SK-N-SH treated with all-trans-retinoic acid at 6 μM for 48 hours (cell line): Measurements from ENCODE around the gene IL31.
"Not testable (repeated sequence)": the region's sequence is repeated elsewhere in the genome, so short reads cannot be mapped to it uniquely, and the experiment has no call there.

Source experiments
- ATAC-seq: fragments of 200-7000 bp; cut with Tn5 transposase; 3 replicates; pipeline ENCODE4 v1.9.1; 2020; ENCODE audit warnings: mild to moderate bottlenecking, moderate library complexity
- ARNTL ChIP-seq: fragments of 450-650 bp; formaldehyde crosslinking; IDR thresholded peaks from 2 replicates; pipeline ENCODE4 v1.5.0; 2020; ENCODE audit warnings: low read depth, mild to moderate bottlenecking, moderate library complexity, borderline replicate concordance
- BACH2 ChIP-seq: fragments of 250-450 bp; sonication (Bioruptor Pico); IDR thresholded peaks from 2 replicates; pipeline ENCODE4 v1.9.0; 2021; ENCODE audit warnings: mild to moderate bottlenecking, borderline replicate concordance
- CSDC2 ChIP-seq: fragments of 250-450 bp; sonication (Bioruptor Pico); IDR thresholded peaks from 2 replicates; pipeline ENCODE4 v1.5.0; 2020; ENCODE audit warnings: mild to moderate bottlenecking, moderate library complexity
- GLIS3 ChIP-seq: fragments of 250-450 bp; sonication (Bioruptor Pico); IDR thresholded peaks from 2 replicates; pipeline ENCODE4 v1.5.0; 2020; ENCODE audit warnings: mild to moderate bottlenecking, moderate library complexity
- OSR1 ChIP-seq: fragments of 250-450 bp; sonication (Bioruptor Pico); IDR thresholded peaks from 2 replicates; pipeline ENCODE4 v1.8.0; 2022; ENCODE audit warnings: moderate library complexity, mild to moderate bottlenecking, inconsistent platforms
- PATZ1 ChIP-seq: fragments of 250-450 bp; sonication (Bioruptor Pico); IDR thresholded peaks from 2 replicates; pipeline ENCODE4 v1.8.0; 2020; ENCODE audit warnings: mild to moderate bottlenecking, moderate library complexity, borderline replicate concordance
- POU6F1 ChIP-seq: fragments of 250-450 bp; sonication (Bioruptor Pico); IDR thresholded peaks from 2 replicates; pipeline ENCODE4 v1.8.0; 2021; ENCODE audit warnings: low read depth, mild to moderate bottlenecking, moderate library complexity, borderline replicate concordance
- SNAI2 ChIP-seq: fragments of 250-450 bp; sonication (Bioruptor Pico); IDR thresholded peaks from 2 replicates; pipeline ENCODE4 v1.5.0; 2020; ENCODE audit warnings: mild to moderate bottlenecking, moderate library complexity
- TCF4 ChIP-seq: fragments of 250-450 bp; sonication (Bioruptor Pico); IDR thresholded peaks from 2 replicates; pipeline ENCODE4 v1.8.0; 2021; ENCODE audit warnings: mild to moderate bottlenecking, moderate library complexity, borderline replicate concordance
- TOX ChIP-seq: fragments of 250-450 bp; sonication (Bioruptor Pico); IDR thresholded peaks from 2 replicates; pipeline ENCODE4 v1.8.0; 2021; ENCODE audit warnings: mild to moderate bottlenecking, moderate library complexity, borderline replicate concordance
- ZC3H10 ChIP-seq: fragments of 250-450 bp; sonication (Bioruptor Pico); IDR thresholded peaks from 2 replicates; pipeline ENCODE4 v1.5.1; 2021; ENCODE audit warnings: mild to moderate bottlenecking, moderate library complexity
- ZFP3 ChIP-seq: fragments of 250-450 bp; sonication (Bioruptor Pico); IDR thresholded peaks from 2 replicates; pipeline ENCODE4 v1.5.0; 2020; ENCODE audit warnings: mild to moderate bottlenecking, moderate library complexity
- ZFP30 ChIP-seq: fragments of 450-650 bp; formaldehyde crosslinking; IDR thresholded peaks from 2 replicates; pipeline ENCODE4 v1.5.0; 2022; ENCODE audit warnings: mild to moderate bottlenecking, moderate library complexity
- ZNF565 ChIP-seq: fragments of 450-650 bp; formaldehyde crosslinking; conservative IDR thresholded peaks from 2 replicates; pipeline ENCODE4 v1.5.0; 2020; ENCODE audit warnings: low read depth, mild to moderate bottlenecking, moderate library complexity
- ZNF70 ChIP-seq: fragments of 450-650 bp; formaldehyde crosslinking; IDR thresholded peaks from 2 replicates; pipeline ENCODE4 v1.5.0; 2020; ENCODE audit warnings: mild to moderate bottlenecking, moderate library complexity
- ZNF8 ChIP-seq: fragments of 450-650 bp; formaldehyde crosslinking; IDR thresholded peaks from 2 replicates; pipeline ENCODE4 v1.5.0; 2020; ENCODE audit warnings: mild to moderate bottlenecking, moderate library complexity
- TF ChIP-seq, protein P1 (sequence below): fragments of 250-450 bp; sonication (Bioruptor Pico); IDR thresholded peaks from 2 replicates; pipeline ENCODE4 v1.5.0; 2020; ENCODE audit warnings: mild to moderate bottlenecking, moderate library complexity
- TF ChIP-seq, protein P2 (sequence below): fragments of 250-450 bp; sonication (Bioruptor Pico); IDR thresholded peaks from 2 replicates; pipeline ENCODE4 v1.5.1; 2021; ENCODE audit warnings: mild to moderate bottlenecking, moderate library complexity

The IL31 gene

GRCh38 chr12:122204167-122205052, 30.4 kb upstream of the IL31 start:
- no peak for ATAC-seq
- TF ChIP-seq TOX (CRISPR knock-in tag) (no peak), ARNTL (CRISPR knock-in tag) (no peak), CSDC2 (CRISPR knock-in tag) (no peak)

DNA sequence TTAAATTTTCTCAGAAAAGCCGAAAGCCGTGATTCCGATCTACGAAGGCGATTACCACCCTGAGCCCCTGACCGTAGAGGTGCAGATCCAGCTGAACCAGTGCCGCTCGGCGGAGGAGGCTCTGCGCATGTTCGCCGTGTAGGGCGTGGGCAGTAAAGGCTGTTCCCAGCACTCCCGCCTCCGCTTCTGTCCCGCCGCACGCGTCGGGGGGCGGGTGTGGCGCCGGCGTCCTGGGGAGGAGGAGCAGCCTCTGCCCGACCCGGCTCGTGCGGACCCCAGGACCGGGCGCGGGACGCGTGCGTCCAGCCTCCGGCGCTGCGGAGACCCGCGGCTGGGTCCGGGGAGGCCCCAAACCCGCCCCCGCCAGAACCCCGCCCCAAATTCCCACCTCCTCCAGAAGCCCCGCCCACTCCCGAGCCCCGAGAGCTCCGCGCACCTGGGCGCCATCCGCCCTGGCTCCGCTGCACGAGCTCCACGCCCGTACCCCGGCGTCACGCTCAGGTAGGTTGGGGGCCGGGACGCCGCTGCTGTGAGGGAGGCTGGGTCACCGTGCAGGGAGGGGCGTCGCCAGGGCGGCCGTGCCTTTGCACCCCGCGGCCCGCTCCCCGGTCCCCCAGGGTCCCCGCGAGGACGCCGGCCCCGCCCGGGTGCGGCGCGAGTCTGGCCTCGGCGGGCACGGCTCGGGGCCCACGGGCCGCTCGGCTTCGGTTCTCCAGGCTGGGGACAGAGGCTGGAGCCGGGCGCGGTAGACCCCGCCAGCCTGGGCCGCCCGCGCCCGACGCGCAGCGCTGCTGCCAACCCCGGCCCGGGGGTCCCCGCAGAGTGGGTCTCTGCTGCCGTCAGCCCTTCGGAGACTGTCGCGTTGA, 29.5 kb upstream of the IL31 start, which contains the start of gene B3GNT4:
Gene B3GNT4, plus strand, starts transcription at position 409 of the 866 bp plus-strand sequence. CDS start 910 bp downstream, outside the sequence.
- ATAC-seq, result peak; percentile 82
- TF ChIP-seq GLIS3 (CRISPR knock-in tag) (no peak), BACH2 (CRISPR knock-in tag) (no peak), CSDC2 (CRISPR knock-in tag) (no peak), TOX (CRISPR knock-in tag) (no peak)

DNA sequence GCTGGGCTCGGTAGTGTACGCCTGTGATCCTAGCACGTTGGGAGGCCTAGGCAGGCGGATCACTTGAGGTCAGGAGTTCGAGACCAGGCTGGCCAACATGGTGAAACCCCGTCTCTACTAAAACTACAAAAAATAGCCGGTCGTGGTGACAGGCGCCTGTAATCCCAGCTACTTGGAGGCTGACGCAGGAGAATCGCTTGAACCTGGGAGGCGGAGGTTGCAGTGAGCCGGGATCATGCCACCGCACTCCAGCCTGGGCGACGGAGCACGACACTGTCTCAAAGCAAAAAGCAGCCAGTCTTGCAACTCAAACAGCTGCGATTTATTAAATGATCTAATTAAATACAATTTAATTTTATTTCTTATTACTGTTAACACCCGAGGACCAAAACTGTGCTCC, 28.8 kb upstream of the IL31 start:
- not testable (repeated sequence) for ATAC-seq

DNA sequence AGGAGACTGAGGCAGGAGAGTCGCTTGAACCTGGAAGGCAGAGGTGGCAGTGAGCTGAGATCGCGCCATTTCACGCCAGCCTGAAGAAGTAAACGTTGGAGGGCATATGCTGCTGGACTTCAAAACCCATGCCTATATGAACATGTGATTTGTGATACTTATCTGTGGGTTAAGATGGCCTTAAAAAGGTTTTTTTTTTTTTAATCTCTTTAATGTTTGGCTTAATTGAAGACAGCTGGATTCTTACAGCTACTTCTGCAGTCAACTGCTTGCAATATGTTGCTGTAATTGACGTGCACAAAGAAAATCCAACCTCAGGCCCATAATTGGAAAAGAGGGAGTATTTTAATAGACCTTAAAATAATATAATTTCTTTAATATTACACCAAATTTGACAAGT, 28.0 kb upstream of the IL31 start:
- ATAC-seq, result no peak
- TF ChIP-seq, protein P1, sequence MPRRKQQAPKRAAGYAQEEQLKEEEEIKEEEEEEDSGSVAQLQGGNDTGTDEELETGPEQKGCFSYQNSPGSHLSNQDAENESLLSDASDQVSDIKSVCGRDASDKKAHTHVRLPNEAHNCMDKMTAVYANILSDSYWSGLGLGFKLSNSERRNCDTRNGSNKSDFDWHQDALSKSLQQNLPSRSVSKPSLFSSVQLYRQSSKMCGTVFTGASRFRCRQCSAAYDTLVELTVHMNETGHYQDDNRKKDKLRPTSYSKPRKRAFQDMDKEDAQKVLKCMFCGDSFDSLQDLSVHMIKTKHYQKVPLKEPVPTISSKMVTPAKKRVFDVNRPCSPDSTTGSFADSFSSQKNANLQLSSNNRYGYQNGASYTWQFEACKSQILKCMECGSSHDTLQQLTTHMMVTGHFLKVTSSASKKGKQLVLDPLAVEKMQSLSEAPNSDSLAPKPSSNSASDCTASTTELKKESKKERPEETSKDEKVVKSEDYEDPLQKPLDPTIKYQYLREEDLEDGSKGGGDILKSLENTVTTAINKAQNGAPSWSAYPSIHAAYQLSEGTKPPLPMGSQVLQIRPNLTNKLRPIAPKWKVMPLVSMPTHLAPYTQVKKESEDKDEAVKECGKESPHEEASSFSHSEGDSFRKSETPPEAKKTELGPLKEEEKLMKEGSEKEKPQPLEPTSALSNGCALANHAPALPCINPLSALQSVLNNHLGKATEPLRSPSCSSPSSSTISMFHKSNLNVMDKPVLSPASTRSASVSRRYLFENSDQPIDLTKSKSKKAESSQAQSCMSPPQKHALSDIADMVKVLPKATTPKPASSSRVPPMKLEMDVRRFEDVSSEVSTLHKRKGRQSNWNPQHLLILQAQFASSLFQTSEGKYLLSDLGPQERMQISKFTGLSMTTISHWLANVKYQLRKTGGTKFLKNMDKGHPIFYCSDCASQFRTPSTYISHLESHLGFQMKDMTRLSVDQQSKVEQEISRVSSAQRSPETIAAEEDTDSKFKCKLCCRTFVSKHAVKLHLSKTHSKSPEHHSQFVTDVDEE (CRISPR knock-in tag), result peak; percentile 61
- no peak for TF ChIP-seq POU6F1 (CRISPR knock-in tag)
- no peak for TF ChIP-seq ZFP30 (CRISPR knock-in tag)
- peak; percentile 97 for TF ChIP-seq TCF4

DNA sequence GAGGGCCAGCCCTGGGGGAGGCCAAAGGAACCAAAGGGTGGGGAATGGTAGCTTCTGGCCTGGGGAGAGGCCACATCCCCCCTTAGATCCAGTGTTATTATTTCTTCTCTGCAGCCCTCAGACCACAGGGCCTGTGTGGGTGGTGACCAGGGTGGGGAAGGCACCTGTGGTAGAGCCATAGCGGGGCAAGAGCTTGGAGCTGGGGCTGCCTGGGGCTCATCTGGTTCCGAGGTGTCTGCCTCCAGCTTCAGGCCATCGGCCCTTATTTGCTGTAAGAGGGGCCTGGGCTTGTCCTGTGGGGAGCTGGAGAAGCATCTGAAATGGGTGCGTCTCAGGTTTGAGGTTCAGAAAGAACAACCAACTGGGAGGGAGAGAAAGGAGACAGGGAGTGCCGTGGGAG, 27.4 kb upstream of the IL31 start:
- ATAC-seq, result no peak
- TF ChIP-seq TCF4 (no peak), ZFP3 (CRISPR knock-in tag) (no peak)
- TF ChIP-seq, all 23 proteins: peak for 0

DNA sequence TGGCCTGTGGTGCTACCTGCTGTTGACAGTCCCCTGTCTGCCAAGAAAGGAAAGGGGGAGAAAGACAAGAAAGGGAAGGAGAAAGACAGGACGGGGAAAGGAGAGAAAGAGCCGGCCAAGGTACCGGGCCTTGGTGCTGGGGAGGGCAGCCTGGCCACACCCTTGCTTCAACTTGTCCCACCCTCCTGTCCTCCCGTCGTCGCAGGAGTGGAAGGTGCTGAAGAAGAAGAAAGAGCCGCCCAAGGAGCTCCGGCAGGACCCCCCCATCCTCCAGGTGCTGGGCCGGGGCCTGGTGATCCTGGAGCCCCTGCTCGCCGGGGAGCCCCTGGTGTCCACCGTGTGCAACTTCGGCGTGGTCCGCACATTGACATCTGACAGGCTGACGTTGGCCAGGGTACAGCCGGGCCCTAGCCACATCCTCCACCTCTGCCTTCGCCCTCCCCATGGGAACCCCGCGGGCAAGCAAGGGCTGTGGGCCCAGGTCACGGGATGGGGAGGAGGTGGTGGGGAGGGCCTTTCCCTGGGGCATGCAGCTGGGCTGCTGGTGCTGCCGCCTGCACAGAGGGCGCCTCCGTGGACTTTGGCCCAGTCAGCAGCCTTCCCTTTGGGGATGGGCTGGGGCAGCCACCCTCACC, 26.6 kb upstream of the IL31 start:
- ATAC-seq, result no peak
- TF ChIP-seq ZC3H10 (CRISPR knock-in tag) (no peak), ZNF8 (CRISPR knock-in tag) (no peak), OSR1 (no peak), ZFP3 (CRISPR knock-in tag) (no peak), CSDC2 (CRISPR knock-in tag) (no peak), POU6F1 (CRISPR knock-in tag) (no peak), ZFP30 (CRISPR knock-in tag) (no peak), ZNF565 (CRISPR knock-in tag) (no peak), ZNF70 (CRISPR knock-in tag) (no peak), PATZ1 (no peak), SNAI2 (CRISPR knock-in tag) (no peak)
- TF ChIP-seq, protein P2, sequence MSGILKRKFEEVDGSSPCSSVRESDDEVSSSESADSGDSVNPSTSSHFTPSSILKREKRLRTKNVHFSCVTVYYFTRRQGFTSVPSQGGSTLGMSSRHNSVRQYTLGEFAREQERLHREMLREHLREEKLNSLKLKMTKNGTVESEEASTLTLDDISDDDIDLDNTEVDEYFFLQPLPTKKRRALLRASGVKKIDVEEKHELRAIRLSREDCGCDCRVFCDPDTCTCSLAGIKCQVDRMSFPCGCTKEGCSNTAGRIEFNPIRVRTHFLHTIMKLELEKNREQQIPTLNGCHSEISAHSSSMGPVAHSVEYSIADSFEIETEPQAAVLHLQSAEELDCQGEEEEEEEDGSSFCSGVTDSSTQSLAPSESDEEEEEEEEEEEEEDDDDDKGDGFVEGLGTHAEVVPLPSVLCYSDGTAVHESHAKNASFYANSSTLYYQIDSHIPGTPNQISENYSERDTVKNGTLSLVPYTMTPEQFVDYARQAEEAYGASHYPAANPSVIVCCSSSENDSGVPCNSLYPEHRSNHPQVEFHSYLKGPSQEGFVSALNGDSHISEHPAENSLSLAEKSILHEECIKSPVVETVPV (CRISPR knock-in tag), result no peak
- TF ChIP-seq, all 23 proteins: peak for 0
